HG03066 (cell line): ENCODE measurements around the gene EXPH5.

Experiments
- ATAC-seq: cut with Tn5 transposase; IDR thresholded peaks from one replicate; pipeline ENCODE4 v1.9.1; 2021; ENCODE audit warnings: low read depth; ENCODE audit not compliant: unreplicated experiment

Gene EXPH5

GRCh38 chr11:108486331-108486730 lies 107.2 kb downstream of the EXPH5 start:
- no peak for ATAC-seq

- no peak for ATAC-seq
Measured at GRCh38 chr11:108483163-108483562, 110.4 kb downstream of the EXPH5 start.

- no peak for ATAC-seq
Measured at GRCh38 chr11:108474664-108475463, 118.7 kb downstream of the EXPH5 start.

GRCh38 chr11:108472681-108473080 lies 120.9 kb downstream of the EXPH5 start:
- ATAC-seq = no peak

- ATAC-seq = no peak
Measured at GRCh38 chr11:108468478-108468864, 125.1 kb downstream of the EXPH5 start.

GRCh38 chr11:108467091-108467823 lies 126.3 kb downstream of the EXPH5 start, which contains the start of gene C11orf65:
TSS of gene C11orf65 (minus strand) at chr11:108467529. CDS start at chr11:108461559, 5,970 bp downstream.
- ATAC-seq = peak; percentile 99

- ATAC-seq = no peak
Measured at GRCh38 chr11:108466405-108466804, 127.2 kb downstream of the EXPH5 start.
